Measurements from ENCODE around the gene CFAP46.
"Not testable (repeated sequence)": the region's sequence is repeated elsewhere in the genome, so short reads cannot be mapped to it uniquely, and the experiment has no call there.

CFAP46 gene

GRCh38 chr10:132926777-132927650 is 15.4 kb downstream of the CFAP46 start:
- no peak for DNase-seq (ENCODE audit: low read depth)

GRCh38 chr10:132926070-132926469 is 16.3 kb downstream of the CFAP46 start:
- DNase-seq (ENCODE audit: low read depth), result no peak

- DNase-seq (ENCODE audit: low read depth), result no peak
Measured at GRCh38 chr10:132925614-132926013, 16.8 kb downstream of the CFAP46 start.

- no peak for DNase-seq (ENCODE audit: low read depth)
Measured at GRCh38 chr10:132925071-132925561, 17.3 kb downstream of the CFAP46 start.

GRCh38 chr10:132924046-132924952 is 18.1 kb downstream of the CFAP46 start:
- DNase-seq (ENCODE audit: low read depth), result no peak

- not testable (repeated sequence) for DNase-seq (ENCODE audit: low read depth)
Measured at GRCh38 chr10:132923384-132923783, 19.0 kb downstream of the CFAP46 start.

GRCh38 chr10:132922872-132923271 is 19.5 kb downstream of the CFAP46 start:
- DNase-seq (ENCODE audit: low read depth), result no peak

- no peak for DNase-seq (ENCODE audit: low read depth)
Measured at GRCh38 chr10:132921818-132922807, 20.3 kb downstream of the CFAP46 start.

GRCh38 chr10:132921086-132921485 is 21.3 kb downstream of the CFAP46 start:
- DNase-seq (ENCODE audit: low read depth), result no peak

- no peak for DNase-seq (ENCODE audit: low read depth)
Measured at GRCh38 chr10:132920101-132920925, 22.1 kb downstream of the CFAP46 start.

- no peak for DNase-seq (ENCODE audit: low read depth)
Measured at GRCh38 chr10:132919374-132920100, 22.8 kb downstream of the CFAP46 start.

- no peak for DNase-seq (ENCODE audit: low read depth)
Measured at GRCh38 chr10:132918617-132919373, 23.6 kb downstream of the CFAP46 start.

GRCh38 chr10:132918264-132918616 is 24.1 kb downstream of the CFAP46 start:
- no peak for DNase-seq (ENCODE audit: low read depth)

- no peak for DNase-seq (ENCODE audit: low read depth)
Measured at GRCh38 chr10:132916956-132917666, 25.3 kb downstream of the CFAP46 start.

GRCh38 chr10:132916421-132916841 is 25.9 kb downstream of the CFAP46 start:
- DNase-seq (ENCODE audit: low read depth), result no peak

GRCh38 chr10:132915411-132915810 is 27.0 kb downstream of the CFAP46 start:
- DNase-seq (ENCODE audit: low read depth), result no peak

- DNase-seq (ENCODE audit: low read depth), result no peak
Measured at GRCh38 chr10:132914732-132915131, 27.6 kb downstream of the CFAP46 start.

- DNase-seq (ENCODE audit: low read depth), result no peak
Measured at GRCh38 chr10:132913559-132914115, 28.7 kb downstream of the CFAP46 start.
